Smooth muscle cell (in vitro differentiated cells): ENCODE results near the gene TRAK2. TPM values are rescaled to one million over a fixed set of nuclear protein-coding genes. Genes with fewer than 3 reads are reported as not detected.

ENCODE experiments used
- DNase-seq: peaks from one replicate; lab custom pipeline; 2025; ENCODE audit not compliant: unreplicated experiment; lab: John Stamatoyannopoulos, UW
- H2AFZ ChIP-seq: fragments of 200-600 bp; sonication (generic); 2 replicates; pipeline ENCODE4 v1.6.0; 2016; ENCODE audit warnings: antibody characterized with exemption, low read depth, mild to moderate bottlenecking
- H3F3A ChIP-seq: fragments of 200-600 bp; sonication (generic); 2 replicates; pipeline ENCODE4 v1.6.0; 2017; ENCODE audit warnings: antibody characterized with exemption, low read depth
- H3K27ac ChIP-seq: fragments of 200-600 bp; sonication (generic); 2 replicates; pipeline ENCODE4 v1.5.1; 2016; ENCODE audit warnings: low read depth, mild to moderate bottlenecking
- H3K27me3 ChIP-seq: fragments of 200-600 bp; sonication (generic); 2 replicates; pipeline ENCODE4 v1.6.1; 2016; ENCODE audit warnings: low read depth, mild to moderate bottlenecking
- H3K36me3 ChIP-seq: fragments of 200-600 bp; sonication (generic); 2 replicates; pipeline ENCODE4 v1.5.1; 2016; ENCODE audit warnings: low read depth
- H3K4me1 ChIP-seq: fragments of 200-600 bp; sonication (generic); 2 replicates; pipeline ENCODE4 v1.5.1; 2016; ENCODE audit warnings: low read depth
- H3K4me2 ChIP-seq: fragments of 200-600 bp; sonication (generic); 2 replicates; pipeline ENCODE4 v1.6.0; 2016; ENCODE audit warnings: mild to moderate bottlenecking
- H3K4me3 ChIP-seq: fragments of 200-600 bp; sonication (generic); 2 replicates; pipeline ENCODE4 v1.5.1; 2016; ENCODE audit warnings: mild to moderate bottlenecking
- H3K79me2 ChIP-seq: fragments of 200-600 bp; sonication (generic); 2 replicates; pipeline ENCODE4 v1.6.0; 2016; ENCODE audit warnings: low read depth, mild to moderate bottlenecking
- H3K9ac ChIP-seq: fragments of 200-600 bp; sonication (generic); 2 replicates; pipeline ENCODE4 v1.6.0; 2016; ENCODE audit warnings: low read depth
- H3K9me3 ChIP-seq: fragments of 200-600 bp; sonication (generic); replicated peaks from 2 replicates; pipeline ENCODE4 v1.5.1; 2016; ENCODE audit warnings: low read depth
- H4K20me1 ChIP-seq: fragments of 200-600 bp; sonication (generic); 2 replicates; pipeline ENCODE4 v1.6.0; 2016; ENCODE audit warnings: low read depth
- WGBS: methylation state at CpG from one replicate; pipeline ENCODE4 v1.1.7; 2016; ENCODE audit warnings: low lambda C conversion rate; 5-methylcytosine and 5-hydroxymethylcytosine counted together
- polyA plus RNA-seq: library from polyadenylated mRNA; unstranded; fragments of >200 nt; fragmentation: Nextera tagmentation; extraction: Ambion mirVana; gene quantifications from 2 replicates; pipeline ENCODE4 v1.2.1, GENCODE V29; 2016
- total RNA-seq: library from RNA; depleted of rRNA; stranded (reverse); fragments of >200 nt; gene quantifications from 2 replicates; pipeline ENCODE4 v1.2.3, GENCODE V29; 2014
- TF ChIP-seq, protein P1 (sequence below): fragments of 200-600 bp; sonication (generic); IDR thresholded peaks from 2 replicates; pipeline ENCODE4 v1.5.1; 2017; ENCODE audit warnings: borderline replicate concordance, mild to moderate bottlenecking, antibody characterized with exemption; ENCODE audit not compliant: insufficient read depth, poor library complexity, severe bottlenecking

The TRAK2 gene
- total and polyA plus RNA-seq, 2 experiments from 2014 or later: 6.3 to 15.7 TPM

DNA sequence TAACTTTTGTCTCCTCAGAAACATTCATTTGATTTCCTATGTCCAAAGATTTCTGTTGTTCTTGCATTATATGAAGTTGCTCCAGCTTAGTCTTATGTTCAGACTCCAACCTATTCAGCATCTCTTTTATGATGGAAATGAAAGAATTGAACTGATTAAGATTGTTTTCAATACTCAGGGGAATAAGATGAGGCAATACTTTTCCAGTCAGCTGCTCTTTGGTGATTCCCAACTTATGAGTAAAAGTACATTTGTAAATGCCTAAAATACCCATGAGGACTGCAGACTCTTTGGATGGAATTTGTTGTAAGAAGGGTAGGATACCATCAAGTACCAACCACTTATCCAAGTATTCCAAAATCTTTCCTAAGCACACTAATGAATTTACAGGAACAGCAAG lies 39.8 kb downstream of the TRAK2 start:
- Histone ChIP-seq H2AFZ (no peak overlapping the region), H4K20me1 (peaks cover 28% of the 10 kb centered on the region), H3K4me2 (no peak overlapping the region), H3K4me1 (peaks cover 9% of the 10 kb centered on the region), H3F3A (no peaks in the 10 kb centered on the region), H3K79me2 (peaks cover 22% of the 10 kb centered on the region), H3K36me3 (no peaks in the 10 kb centered on the region), H3K4me3 (no peak overlapping the region), H3K9me3 (no peaks in the 10 kb centered on the region), H3K27me3 (no peaks in the 10 kb centered on the region), H3K27ac (no peak overlapping the region), H3K9ac (no peak overlapping the region)
- TF ChIP-seq, protein P1, sequence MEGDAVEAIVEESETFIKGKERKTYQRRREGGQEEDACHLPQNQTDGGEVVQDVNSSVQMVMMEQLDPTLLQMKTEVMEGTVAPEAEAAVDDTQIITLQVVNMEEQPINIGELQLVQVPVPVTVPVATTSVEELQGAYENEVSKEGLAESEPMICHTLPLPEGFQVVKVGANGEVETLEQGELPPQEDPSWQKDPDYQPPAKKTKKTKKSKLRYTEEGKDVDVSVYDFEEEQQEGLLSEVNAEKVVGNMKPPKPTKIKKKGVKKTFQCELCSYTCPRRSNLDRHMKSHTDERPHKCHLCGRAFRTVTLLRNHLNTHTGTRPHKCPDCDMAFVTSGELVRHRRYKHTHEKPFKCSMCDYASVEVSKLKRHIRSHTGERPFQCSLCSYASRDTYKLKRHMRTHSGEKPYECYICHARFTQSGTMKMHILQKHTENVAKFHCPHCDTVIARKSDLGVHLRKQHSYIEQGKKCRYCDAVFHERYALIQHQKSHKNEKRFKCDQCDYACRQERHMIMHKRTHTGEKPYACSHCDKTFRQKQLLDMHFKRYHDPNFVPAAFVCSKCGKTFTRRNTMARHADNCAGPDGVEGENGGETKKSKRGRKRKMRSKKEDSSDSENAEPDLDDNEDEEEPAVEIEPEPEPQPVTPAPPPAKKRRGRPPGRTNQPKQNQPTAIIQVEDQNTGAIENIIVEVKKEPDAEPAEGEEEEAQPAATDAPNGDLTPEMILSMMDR: no peak
- no peak for DNase-seq

DNA sequence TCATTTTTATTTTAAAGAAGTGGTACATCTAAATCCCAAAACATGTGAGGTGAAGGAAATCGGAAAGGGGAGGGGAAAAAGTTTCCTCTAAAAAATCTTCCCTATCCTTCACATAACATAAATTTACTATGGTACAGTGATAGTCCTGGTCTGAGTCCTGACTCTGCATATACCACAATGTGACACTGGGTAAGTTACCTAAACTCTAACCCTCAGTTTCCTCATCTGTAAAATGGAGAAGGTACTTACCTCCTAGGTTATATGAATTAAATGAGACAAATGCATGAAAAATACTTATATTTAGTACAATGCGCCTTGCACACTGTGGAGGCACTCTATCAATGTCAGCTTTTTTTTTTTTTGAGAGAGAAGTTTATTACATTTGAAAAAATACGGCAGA lies 42.3 kb downstream of the TRAK2 start:
- Histone ChIP-seq H3K27ac (no peak overlapping the region), H3K27me3 (no peaks in the 10 kb centered on the region), H4K20me1 (peaks cover 10% of the 10 kb centered on the region), H3K4me2 (no peak overlapping the region), H3K36me3 (no peaks in the 10 kb centered on the region), H3K9ac (no peak overlapping the region), H3K4me3 (no peak overlapping the region), H3K4me1 (peaks cover 9% of the 10 kb centered on the region), H3K79me2 (peaks cover 17% of the 10 kb centered on the region), H2AFZ (no peak overlapping the region), H3F3A (no peaks in the 10 kb centered on the region), H3K9me3 (no peaks in the 10 kb centered on the region)
- no peak for DNase-seq
- TF ChIP-seq, protein P1: no peak
- 97% methylated on average over 3 of the region's 3 CpGs for WGBS

DNA sequence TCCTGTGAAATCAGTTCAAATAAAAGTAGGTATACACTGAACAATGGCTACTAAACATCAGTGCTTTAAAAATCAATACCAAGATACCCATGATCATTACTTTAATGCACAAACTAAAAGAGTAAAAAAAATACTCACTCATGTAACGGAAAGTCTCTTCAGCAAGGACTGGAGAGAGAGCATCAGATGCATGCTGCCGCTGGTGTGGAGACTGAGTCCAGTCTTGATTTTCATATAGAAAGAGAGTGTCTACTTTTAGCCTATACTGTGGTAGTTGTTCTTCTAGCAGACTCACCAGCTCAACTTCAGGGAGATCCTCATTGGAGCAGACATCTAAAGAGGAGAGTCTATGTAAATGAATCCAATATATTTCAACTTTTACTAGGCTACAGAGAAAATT lies 44.0 kb downstream of the TRAK2 start:
- Histone ChIP-seq H3K36me3 (no peaks in the 10 kb centered on the region), H3K4me3 (peak overlapping the region; percentile 19), H3K4me2 (peak overlapping the region; percentile 81), H3K9ac (no peak overlapping the region), H3F3A (no peaks in the 10 kb centered on the region), H3K27me3 (no peaks in the 10 kb centered on the region), H3K9me3 (no peaks in the 10 kb centered on the region), H4K20me1 (peaks cover 14% of the 10 kb centered on the region), H3K27ac (peak overlapping the region; percentile 65), H2AFZ (no peak overlapping the region), H3K4me1 (peaks cover 19% of the 10 kb centered on the region), H3K79me2 (peaks cover 18% of the 10 kb centered on the region)
- no peak for DNase-seq
- TF ChIP-seq, protein P1: no peak
- WGBS: 89% methylated on average over 2 of the region's 2 CpGs

DNA sequence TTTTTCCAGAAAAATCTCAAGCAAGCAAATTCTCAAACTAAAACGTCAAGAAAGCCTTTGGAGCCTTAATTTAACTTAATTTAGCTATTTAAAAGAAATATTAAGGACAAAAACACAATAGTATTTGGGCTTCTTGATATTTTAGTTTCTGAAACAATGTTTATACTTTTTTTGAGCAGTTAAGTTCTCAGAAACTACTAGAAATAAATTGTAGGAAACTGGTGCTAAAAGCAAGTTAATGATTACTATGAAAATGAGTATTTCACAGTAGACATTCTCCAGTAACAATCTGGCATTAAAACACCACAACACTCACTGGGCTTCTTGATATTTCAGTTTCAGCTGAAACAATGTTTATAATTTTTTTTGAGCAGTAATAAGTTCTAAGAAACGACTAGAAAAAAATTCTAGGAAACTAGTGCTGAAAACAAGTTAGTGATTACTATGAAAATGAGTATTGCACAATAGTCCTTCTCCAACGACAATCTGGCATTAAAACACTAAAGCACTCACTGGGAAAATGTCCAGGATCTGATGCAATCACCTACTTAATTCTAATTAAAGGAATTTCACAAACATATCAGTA lies 45.1 kb downstream of the TRAK2 start:
- no peaks in the 10 kb centered on the region for H3K36me3 ChIP-seq
- H3K9me3 ChIP-seq: no peaks in the 10 kb centered on the region
- H3K4me2 ChIP-seq: peak overlapping the region; percentile 81
- 32% methylated on average over 3 of the region's 3 CpGs for WGBS
- peak overlapping the region; percentile 19 for H3K4me3 ChIP-seq
- H3K4me1 ChIP-seq: peaks cover 19% of the 10 kb centered on the region
- TF ChIP-seq, protein P1: no peak
- peak overlapping the region; percentile 65 for H3K27ac ChIP-seq
- peaks cover 14% of the 10 kb centered on the region for H4K20me1 ChIP-seq
- no peaks in the 10 kb centered on the region for H3F3A ChIP-seq
- H3K79me2 ChIP-seq: peaks cover 27% of the 10 kb centered on the region
- H3K27me3 ChIP-seq: no peaks in the 10 kb centered on the region
- peak overlapping the region; percentile 10 for H3K9ac ChIP-seq
- no peak overlapping the region for H2AFZ ChIP-seq
- DNase-seq: no peak
